CD14-positive monocyte (primary cell): ENCODE measurements around the gene KLF9. TPM values are rescaled to one million over a fixed set of nuclear protein-coding genes. Genes with fewer than 3 reads are reported as not detected.
A peak's percentile ranks its signal among the peaks of the same experiment; 100 is the strongest.

ENCODE experiments used
- DNase-seq, 3 donors: peaks; one replicate each; pipeline ENCODE4 v3.0.0-alpha.2; 2011 to 2022
- H2AFZ ChIP-seq: 2 replicates; pipeline ENCODE4 v1.6.0; 2012; ENCODE audit warnings: mild to moderate bottlenecking, low read depth, low read length, inconsistent platforms; ENCODE audit not compliant: insufficient read depth, poor library complexity, severe bottlenecking
- H3K27ac ChIP-seq, 2 donors: 1 replicate in 1 of 2; 2 replicates in 1 of 2; pipeline ENCODE4 v1.5.1; 2012 to 2013; ENCODE audit warnings: low read length in 2 of 2, control low read depth in 1 of 2, inconsistent platforms in 1 of 2, low read depth in 1 of 2, mild to moderate bottlenecking in 1 of 2
- H3K27me3 ChIP-seq, 2 donors: one replicate each; pipeline versions ENCODE4 v1.6.0 to v1.6.1; 2011 to 2013; ENCODE audit warnings: low read length in 2 of 2; ENCODE audit not compliant: control insufficient read depth in 2 of 2, insufficient read depth in 2 of 2
- H3K36me3 ChIP-seq, 2 donors: replicated peaks in 1 of 2; 1 replicate in 1 of 2; 2 replicates in 1 of 2; pipeline versions ENCODE4 v1.5.1 to v1.6.1; 2012 to 2013; ENCODE audit warnings: low read length in 2 of 2, control low read depth in 1 of 2, inconsistent platforms in 1 of 2, mild to moderate bottlenecking in 1 of 2; ENCODE audit not compliant: insufficient read depth in 2 of 2, control insufficient read depth in 1 of 2
- H3K4me1 ChIP-seq, 2 donors: 1 replicate in 1 of 2; 2 replicates in 1 of 2; pipeline versions ENCODE4 v1.5.1 to v1.6.1; 2012 to 2013; ENCODE audit warnings: low read length in 2 of 2, control low read depth in 1 of 2, inconsistent platforms in 1 of 2, mild to moderate bottlenecking in 1 of 2, moderate library complexity in 1 of 2; ENCODE audit not compliant: insufficient read depth in 2 of 2, control insufficient read depth in 1 of 2
- H3K4me2 ChIP-seq: replicated peaks from 2 replicates; pipeline ENCODE3; 2012; ENCODE audit warnings: low read length, moderate library complexity, mild to moderate bottlenecking; ENCODE audit not compliant: poor library complexity, severe bottlenecking; ENCODE audit errors: extremely low read depth
- H3K4me3 ChIP-seq, 3 experiments: fragments of 200-600 bp in 1 of 3; sonication (generic) in 1 of 3; replicated peaks in 1 of 3; 1 replicate in 2 of 3; 2 replicates in 1 of 3; pipeline ENCODE4 v1.5.1; 2011 to 2013; ENCODE audit warnings: low read length in 3 of 3, mild to moderate bottlenecking in 3 of 3, control low read depth in 2 of 3, low read depth in 2 of 3, inconsistent platforms in 1 of 3, moderate library complexity in 1 of 3
- H3K79me2 ChIP-seq: 2 replicates; pipeline ENCODE4 v1.6.0; 2012; ENCODE audit warnings: mild to moderate bottlenecking, control low read depth, inconsistent platforms, low read length, moderate library complexity; ENCODE audit not compliant: insufficient read depth
- H3K9ac ChIP-seq: 2 replicates; pipeline ENCODE4 v1.6.0; 2017; ENCODE audit warnings: low read length, mild to moderate bottlenecking; ENCODE audit not compliant: insufficient read depth, poor library complexity, severe bottlenecking
- H3K9me3 ChIP-seq, 2 donors: replicated peaks in 1 of 2; 1 replicate in 1 of 2; 2 replicates in 1 of 2; pipeline versions ENCODE4 v1.5.1 to v1.6.1; 2012 to 2013; ENCODE audit warnings: low read length in 2 of 2, control low read depth in 1 of 2; ENCODE audit not compliant: control insufficient read depth in 1 of 2, insufficient read depth in 1 of 2
- H4K20me1 ChIP-seq: 2 replicates; pipeline ENCODE4 v1.6.0; 2012; ENCODE audit warnings: mild to moderate bottlenecking, low read length, control low read depth, moderate library complexity; ENCODE audit not compliant: insufficient read depth
- H3K27ac Mint-ChIP-seq, 7 donors: one replicate each; pipeline ENCODE4 v1.8.0; 2020; ENCODE audit warnings: mild to moderate bottlenecking in 7 of 7, mixed read lengths in 7 of 7, moderate library complexity in 6 of 7, inconsistent platforms in 2 of 7
- H3K27me3 Mint-ChIP-seq, 3 donors: one replicate each; pipeline ENCODE4 v1.8.0; 2021 to 2022; ENCODE audit warnings: low read depth in 3 of 3, mild to moderate bottlenecking in 3 of 3, mixed read lengths in 3 of 3, moderate library complexity in 3 of 3, inconsistent platforms in 1 of 3
- H3K36me3 Mint-ChIP-seq, 2 donors: one replicate each; pipeline ENCODE4 v1.8.0; 2020; ENCODE audit warnings: mixed read lengths in 2 of 2, inconsistent platforms in 1 of 2, mild to moderate bottlenecking in 1 of 2
- H3K4me1 Mint-ChIP-seq: one replicate; pipeline ENCODE4 v1.8.0; 2020; ENCODE audit warnings: mild to moderate bottlenecking, mixed read lengths
- H3K4me3 Mint-ChIP-seq, 2 donors: one replicate each; pipeline ENCODE4 v1.8.0; 2020; ENCODE audit warnings: mild to moderate bottlenecking in 2 of 2, mixed read lengths in 2 of 2, moderate library complexity in 1 of 2
- H3K9me3 Mint-ChIP-seq, 7 donors: one replicate each; pipeline ENCODE4 v1.8.0; 2020 to 2022; ENCODE audit warnings: mixed read lengths in 7 of 7, mild to moderate bottlenecking in 6 of 7, moderate library complexity in 6 of 7, inconsistent platforms in 2 of 7
- CTCF ChIP-seq: fragments of 200-600 bp; IDR thresholded peaks from one replicate; pipeline ENCODE4 v1.8.0; 2022; ENCODE audit warnings: antibody characterized with exemption, mild to moderate bottlenecking
- WGBS: methylation state at CpG from one replicate; pipeline ENCODE4 v1.1.5; 2013; ENCODE audit warnings: missing lambda C conversion rate; ENCODE audit not compliant: insufficient coverage; 5-methylcytosine and 5-hydroxymethylcytosine counted together
- intact Hi-C, 2 donors: fragments of 100-400 bp; cut with micrococcal nuclease; formaldehyde crosslinking; loops; one replicate each; pipeline versions ENCODE4 v1.15.0 to v1.15.1; 2023
- polyA plus RNA-seq, 3 donors: library from polyadenylated mRNA; depleted of rRNA in 1 of 3; unstranded in 2 of 3; stranded (reverse) in 1 of 3; fragments of 300-500 nt in 2 of 3; fragments of >200 nt in 1 of 3; fragmentation: Illumina TruSeq in 2 of 3; gene quantifications; 1 replicate in 2 of 3; 2 replicates in 1 of 3; pipeline ENCODE4 v1.2.3, GENCODE V29; 2012 to 2021

Gene KLF9
- polyA plus RNA-seq, 3 donors = 0.18 to 26.1 (median 0.72) TPM

GRCh38 chr9:70362952-70363351 lies 51.5 kb downstream of the KLF9 start:
- H3K9me3 Mint-ChIP-seq = peaks cover 2 to 9% (median 5%) of the 10 kb centered on the region in 7 donors
- Histone ChIP-seq H3K4me3 (no peak overlapping the region), H4K20me1 (no peaks in the 10 kb centered on the region), H3K27me3 (no peaks in the 10 kb centered on the region), H2AFZ (no peak overlapping the region), H3K4me1 (no peaks in the 10 kb centered on the region), H3K4me2 (no peak overlapping the region), H3K9ac (no peak overlapping the region), H3K27ac (no peak overlapping the region), H3K79me2 (no peaks in the 10 kb centered on the region), H3K9me3 (peaks cover 5 to 6% of the 10 kb centered on the region in 2 donors), H3K36me3 (peaks cover 0 to 5% of the 10 kb centered on the region in 2 donors)
- H3K4me3 Mint-ChIP-seq = no peak overlapping the region
- peaks cover 0 to 1% (median 0%) of the 10 kb centered on the region in 3 donors for H3K27me3 Mint-ChIP-seq
- H3K27ac Mint-ChIP-seq = peak overlapping the region in 1 of 7 donors; percentile 2
- H3K4me1 Mint-ChIP-seq = no peaks in the 10 kb centered on the region
- DNase-seq = no peak
- WGBS = 98% methylated on average over 5 of the region's 7 CpGs
- peaks cover 4 to 14% of the 10 kb centered on the region in 2 donors for H3K36me3 Mint-ChIP-seq
- intact Hi-C loops = no loop called here
- no peak for TF ChIP-seq CTCF

GRCh38 chr9:70355801-70356200 lies 58.7 kb downstream of the KLF9 start:
- Mint-ChIP-seq H3K27ac (peak overlapping the region in 2 of 7 donors; percentile 1 to 15), H3K27me3 (no peaks in the 10 kb centered on the region), H3K36me3 (peaks cover 16 to 23% of the 10 kb centered on the region in 2 donors), H3K4me3 (no peak overlapping the region), H3K4me1 (peaks cover 6% of the 10 kb centered on the region), H3K9me3 (no peaks in the 10 kb centered on the region)
- H3K4me3 ChIP-seq = no peak overlapping the region
- H3K9me3 ChIP-seq = no peaks in the 10 kb centered on the region
- TF ChIP-seq CTCF = no peak
- intact Hi-C loops = no loop called here
- no peak overlapping the region for H2AFZ ChIP-seq
- peaks cover 13 to 39% of the 10 kb centered on the region in 2 donors for H3K36me3 ChIP-seq
- no peak for DNase-seq
- H3K4me2 ChIP-seq = no peak overlapping the region
- 100% methylated on average over 1 of the region's 3 CpGs for WGBS
- H3K27me3 ChIP-seq = no peaks in the 10 kb centered on the region
- H3K27ac ChIP-seq = no peak overlapping the region
- H3K4me1 ChIP-seq = no peaks in the 10 kb centered on the region
- no peaks in the 10 kb centered on the region for H4K20me1 ChIP-seq
- no peaks in the 10 kb centered on the region for H3K79me2 ChIP-seq
- no peak overlapping the region for H3K9ac ChIP-seq
